ENCODE data around the gene FAM13A. TPM values are rescaled to one million over a fixed set of nuclear protein-coding genes. Genes with fewer than 3 reads are reported as not detected.

FAM13A gene
- total and polyA plus RNA-seq, 2 donors (not counting 3 experiments of a cell fraction or from before 2014, with no cell fraction given): 3.3 to 10.5 TPM

DNA sequence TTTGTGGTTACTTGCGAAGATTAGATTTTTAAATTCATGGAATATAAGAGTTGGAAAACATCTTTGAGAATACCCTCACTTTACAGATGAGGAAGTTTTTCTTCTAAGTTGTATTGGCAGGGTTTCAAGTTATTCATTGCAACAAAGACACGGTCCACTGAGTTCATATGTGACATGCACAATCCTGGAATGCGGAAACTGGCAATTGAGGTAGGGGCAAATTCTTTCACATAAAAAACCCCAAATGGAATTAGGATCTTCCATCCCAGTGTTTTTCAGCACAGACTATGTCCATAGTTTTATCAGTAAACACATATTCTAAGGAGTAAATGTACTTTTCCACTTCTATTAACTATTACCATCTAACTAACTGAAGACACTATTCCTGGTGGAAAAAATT is 277.6 kb downstream of the FAM13A start:
- H3K4me2 ChIP-seq (ENCODE audit: insufficient read depth, low read length): peak overlapping the region; percentile 23
- DNase-seq (ENCODE audit: low read depth, low spot score): peak; percentile 82

DNA sequence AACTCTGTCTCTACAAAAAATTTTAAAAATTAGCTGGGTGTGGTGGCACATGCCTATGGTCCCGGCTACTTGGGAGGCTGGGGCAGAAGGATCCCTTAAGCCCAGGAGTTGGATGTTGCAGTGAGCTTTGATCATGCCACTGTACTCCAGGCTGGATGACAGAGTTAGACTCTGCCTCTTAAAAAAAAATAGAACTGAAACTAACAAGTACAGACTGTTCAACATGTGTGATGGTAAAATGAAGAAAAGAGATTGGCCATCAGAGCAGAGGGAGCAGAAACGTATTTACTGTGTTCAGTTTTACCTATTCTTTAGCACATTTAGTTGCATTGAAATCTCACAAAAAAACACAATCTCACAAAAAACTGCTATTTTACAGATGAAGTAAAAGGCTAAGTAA is 281.5 kb downstream of the FAM13A start:
- DNase-seq (ENCODE audit: low read depth, low spot score) (no peak), FAIRE-seq (no peak)
- no peak overlapping the region for H3K9ac ChIP-seq (replicated peaks; ENCODE audit: extremely low read depth, insufficient read depth, low read length)
- no peak overlapping the region for H2AFZ ChIP-seq (ENCODE audit: low read depth, low read length)
- H3K9me3 ChIP-seq (replicated peaks; ENCODE audit: control insufficient read depth, insufficient read depth, low read length): no peaks in the 10 kb centered on the region
- TF ChIP-seq EZH2 (IDR thresholded peaks at IDR 0.05; ENCODE audit: borderline replicate concordance, low read depth, low read length, severe bottlenecking): no peak
- TF ChIP-seq, protein P1, sequence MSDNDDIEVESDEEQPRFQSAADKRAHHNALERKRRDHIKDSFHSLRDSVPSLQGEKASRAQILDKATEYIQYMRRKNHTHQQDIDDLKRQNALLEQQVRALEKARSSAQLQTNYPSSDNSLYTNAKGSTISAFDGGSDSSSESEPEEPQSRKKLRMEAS (IDR thresholded peaks at IDR 0.05; ENCODE audit: insufficient read depth, insufficient read length): no peak
- TF ChIP-seq GATA2 (IDR thresholded peaks at IDR 0.05; ENCODE audit: insufficient read depth, insufficient read length, low read depth, low read length): no peak
- no peak for TF ChIP-seq MYC (IDR thresholded peaks at IDR 0.05; ENCODE audit: low read depth, low read length)
- TF ChIP-seq FOS (IDR thresholded peaks at IDR 0.05; ENCODE audit: borderline replicate concordance, insufficient read depth, low read length): no peak
- TF ChIP-seq, protein P2, sequence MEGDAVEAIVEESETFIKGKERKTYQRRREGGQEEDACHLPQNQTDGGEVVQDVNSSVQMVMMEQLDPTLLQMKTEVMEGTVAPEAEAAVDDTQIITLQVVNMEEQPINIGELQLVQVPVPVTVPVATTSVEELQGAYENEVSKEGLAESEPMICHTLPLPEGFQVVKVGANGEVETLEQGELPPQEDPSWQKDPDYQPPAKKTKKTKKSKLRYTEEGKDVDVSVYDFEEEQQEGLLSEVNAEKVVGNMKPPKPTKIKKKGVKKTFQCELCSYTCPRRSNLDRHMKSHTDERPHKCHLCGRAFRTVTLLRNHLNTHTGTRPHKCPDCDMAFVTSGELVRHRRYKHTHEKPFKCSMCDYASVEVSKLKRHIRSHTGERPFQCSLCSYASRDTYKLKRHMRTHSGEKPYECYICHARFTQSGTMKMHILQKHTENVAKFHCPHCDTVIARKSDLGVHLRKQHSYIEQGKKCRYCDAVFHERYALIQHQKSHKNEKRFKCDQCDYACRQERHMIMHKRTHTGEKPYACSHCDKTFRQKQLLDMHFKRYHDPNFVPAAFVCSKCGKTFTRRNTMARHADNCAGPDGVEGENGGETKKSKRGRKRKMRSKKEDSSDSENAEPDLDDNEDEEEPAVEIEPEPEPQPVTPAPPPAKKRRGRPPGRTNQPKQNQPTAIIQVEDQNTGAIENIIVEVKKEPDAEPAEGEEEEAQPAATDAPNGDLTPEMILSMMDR (IDR thresholded peaks at IDR 0.05; ENCODE audit: extremely low read depth in 1 of 2, insufficient read depth in 1 of 2, low read depth in 1 of 2, low read length in 2 of 2): no peak
- no peak for TF ChIP-seq JUN (IDR thresholded peaks at IDR 0.05; ENCODE audit: borderline replicate concordance, insufficient read depth, insufficient read length, low read depth)
- TF ChIP-seq POLR2AphosphoS5 (IDR thresholded peaks at IDR 0.05; ENCODE audit: insufficient read depth, low read depth, low read length): no peak
- no peak for TF ChIP-seq POLR2A (IDR thresholded peaks at IDR 0.05; ENCODE audit: low read depth, low read length)
- no peaks in the 10 kb centered on the region for H3K27me3 ChIP-seq (ENCODE audit: control insufficient read depth in 2 of 2, insufficient read depth in 2 of 2, low read length in 2 of 2)
- CTCF ChIA-PET: interaction anchor here (0.8 kb wide), 1 partner anchor 9 kb away, joined by 3 read pairs; no protein-coding TSS in a partner anchor
- no peaks in the 10 kb centered on the region for H3K9me1 ChIP-seq (replicated peaks; ENCODE audit: control insufficient read depth, extremely low read depth, insufficient read depth, low read length)
- intact Hi-C loops (cut with micrococcal nuclease): no loop called here
- no peaks in the 10 kb centered on the region for H4K20me1 ChIP-seq (replicated peaks; ENCODE audit: control insufficient read depth, extremely low read depth, insufficient read depth, low read length)
- H3K27ac ChIP-seq (ENCODE audit: insufficient read depth, low read depth, low read length): no peak overlapping the region
- H3K36me3 ChIP-seq (ENCODE audit: control insufficient read depth in 2 of 2, extremely low read depth in 1 of 2, insufficient read depth in 2 of 2, low read length in 2 of 2): no peaks in the 10 kb centered on the region
- no peak overlapping the region for H3K4me2 ChIP-seq (ENCODE audit: insufficient read depth, low read length)
- no peaks in the 10 kb centered on the region for H3K79me2 ChIP-seq (ENCODE audit: control insufficient read depth, insufficient read depth, low read length)
- POLR2A ChIA-PET: no interaction called here
- H3K4me3 ChIP-seq (replicated peaks in 1 of 3; ENCODE audit: insufficient read depth in 1 of 3, low read depth in 1 of 3, low read length in 3 of 3): no peak overlapping the region
- H3K4me1 ChIP-seq (ENCODE audit: control insufficient read depth, extremely low read depth, insufficient read depth, low read length): peaks cover 13% of the 10 kb centered on the region
- dilution Hi-C loops (cut with MboI; ENCODE audit: extremely low pct_ligation_motif_present, low sequenced_read_pairs): no loop called here
- BruUV-seq (replicated peaks): no TSS peak

More for the DNA sequence above, 277.6 kb downstream of the FAM13A start:
- Histone ChIP-seq H3K27me3 (ENCODE audit: control insufficient read depth in 2 of 2, insufficient read depth in 2 of 2, low read length in 2 of 2) (no peaks in the 10 kb centered on the region), H3K4me3 (replicated peaks in 1 of 3; ENCODE audit: insufficient read depth in 1 of 3, low read depth in 1 of 3, low read length in 3 of 3) (no peak overlapping the region), H4K20me1 (replicated peaks; ENCODE audit: control insufficient read depth, extremely low read depth, insufficient read depth, low read length) (no peaks in the 10 kb centered on the region), H3K9me1 (replicated peaks; ENCODE audit: control insufficient read depth, extremely low read depth, insufficient read depth, low read length) (no peaks in the 10 kb centered on the region), H3K9me3 (replicated peaks; ENCODE audit: control insufficient read depth, insufficient read depth, low read length) (no peaks in the 10 kb centered on the region), H3K27ac (ENCODE audit: insufficient read depth, low read depth, low read length) (peak overlapping the region; percentile 36), H3K4me1 (ENCODE audit: control insufficient read depth, extremely low read depth, insufficient read depth, low read length) (peaks cover 13% of the 10 kb centered on the region), H3K36me3 (ENCODE audit: control insufficient read depth in 2 of 2, extremely low read depth in 1 of 2, insufficient read depth in 2 of 2, low read length in 2 of 2) (no peaks in the 10 kb centered on the region), H3K9ac (replicated peaks; ENCODE audit: extremely low read depth, insufficient read depth, low read length) (peak overlapping the region; percentile 38), H3K79me2 (ENCODE audit: control insufficient read depth, insufficient read depth, low read length) (no peaks in the 10 kb centered on the region), H2AFZ (ENCODE audit: low read depth, low read length) (no peak overlapping the region)
- CTCF ChIA-PET: interaction anchor here (1.0 to 2.6 kb wide), 4 partner anchors 12 to 73 kb away, joined by 3 to 7 read pairs (median 4); no protein-coding TSS in a partner anchor
- POLR2A ChIA-PET: no interaction called here
- FAIRE-seq: peak; percentile 83
- BruUV-seq (replicated peaks): no TSS peak
- intact Hi-C loops (cut with micrococcal nuclease): no loop called here
- no peak for TF ChIP-seq POLR2A (IDR thresholded peaks at IDR 0.05; ENCODE audit: low read depth, low read length)
- TF ChIP-seq JUN (IDR thresholded peaks at IDR 0.05; ENCODE audit: borderline replicate concordance, insufficient read depth, insufficient read length, low read depth): peak; percentile 19
- TF ChIP-seq POLR2AphosphoS5 (IDR thresholded peaks at IDR 0.05; ENCODE audit: insufficient read depth, low read depth, low read length): peak; percentile 23
- TF ChIP-seq EZH2 (IDR thresholded peaks at IDR 0.05; ENCODE audit: borderline replicate concordance, low read depth, low read length, severe bottlenecking): no peak
- no peak for TF ChIP-seq FOS (IDR thresholded peaks at IDR 0.05; ENCODE audit: borderline replicate concordance, insufficient read depth, low read length)
- dilution Hi-C loops (cut with MboI; ENCODE audit: extremely low pct_ligation_motif_present, low sequenced_read_pairs): no loop called here
